DND-41 (cell line): Measurements from ENCODE around the gene RNF151.

Experiments
- CTCF ChIP-seq: IDR thresholded peaks from 2 replicates; pipeline ENCODE4 v1.5.1; 2012; ENCODE audit warnings: borderline replicate concordance, low read length, moderate library complexity, mild to moderate bottlenecking; ENCODE audit not compliant: poor library complexity, severe bottlenecking; ENCODE audit errors: extremely low read depth
- EZH2 ChIP-seq: IDR thresholded peaks from 3 replicates; pipeline ENCODE4 v1.6.1; 2012; ENCODE audit warnings: borderline replicate concordance, low read depth, mild to moderate bottlenecking, moderate library complexity, low read length, inconsistent platforms; ENCODE audit not compliant: severe bottlenecking

DNA sequence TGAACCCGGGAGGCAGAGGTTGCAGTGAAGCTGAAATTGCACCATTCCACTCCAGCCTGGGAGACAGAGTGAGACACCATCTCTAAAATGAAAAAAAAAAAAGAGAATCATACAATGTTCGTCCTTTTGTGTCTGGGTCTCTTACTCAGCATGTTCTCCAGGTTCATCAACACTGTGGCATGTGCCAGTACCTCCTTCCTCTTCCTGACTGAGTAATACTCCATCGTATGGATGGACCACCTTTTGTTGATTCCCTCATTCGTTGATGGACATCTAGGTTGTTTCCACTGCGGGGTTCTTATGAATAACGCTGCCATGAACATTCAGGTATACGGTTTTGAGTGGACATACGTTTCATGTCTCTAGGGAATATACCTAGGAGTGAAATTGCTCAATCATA, 44.3 kb upstream of the RNF151 start:
- TF ChIP-seq CTCF: no peak
- no peak for TF ChIP-seq EZH2
